ENCODE measurements around the gene TNFAIP6. TPM values are rescaled to one million over a fixed set of nuclear protein-coding genes. Genes with fewer than 3 reads are reported as not detected.

TNFAIP6 gene
- total and polyA plus RNA-seq, 7 donors: 0.87 to 4.9 (median 3.9) TPM

GRCh38 chr2:151329998-151330397 is 27.4 kb upstream of the TNFAIP6 start:
- no peak for DNase-seq
- no peaks in the 10 kb centered on the region for H3K36me3 ChIP-seq
- WGBS, 2 donors: 13 to 63% methylated on average over 1 of the region's 1 CpG
- intact Hi-C loops (cut with DNase I): no loop called here
- no peaks in the 10 kb centered on the region for H3K9me3 ChIP-seq
- no peak overlapping the region for H3K4me3 ChIP-seq
- H3K27me3 ChIP-seq: no peaks in the 10 kb centered on the region
- no peaks in the 10 kb centered on the region for H3K4me1 ChIP-seq
- TF ChIP-seq EP300 (IDR thresholded peaks at IDR 0.05) (no peak), POLR2A (IDR thresholded peaks at IDR 0.05) (no peak), CTCF (IDR thresholded peaks at IDR 0.05) (no peak), POLR2AphosphoS5 (IDR thresholded peaks at IDR 0.05) (no peak)
- H3K27ac ChIP-seq: no peak overlapping the region

GRCh38 chr2:151333083-151333482 is 24.3 kb upstream of the TNFAIP6 start:
- WGBS, 2 donors: 75 to 78% methylated on average over 3 of the region's 3 CpGs
- no peak for DNase-seq

GRCh38 chr2:151334082-151334815 is 23.1 kb upstream of the TNFAIP6 start:
- 59 to 67% methylated on average over 3 of the region's 3 CpGs for WGBS, 2 donors
- Histone ChIP-seq H3K4me1 (no peaks in the 10 kb centered on the region), H3K4me3 (no peak overlapping the region), H3K9me3 (no peaks in the 10 kb centered on the region), H3K27ac (no peak overlapping the region), H3K27me3 (no peaks in the 10 kb centered on the region), H3K36me3 (no peaks in the 10 kb centered on the region)
- intact Hi-C loops (cut with DNase I): no loop called here
- no peak for DNase-seq
- TF ChIP-seq EP300 (IDR thresholded peaks at IDR 0.05) (no peak), POLR2AphosphoS5 (IDR thresholded peaks at IDR 0.05) (peak in 2 of 4 donors; percentile 31 to 43)

More at GRCh38 chr2:151333083-151333482, 24.3 kb upstream of the TNFAIP6 start:
- Histone ChIP-seq H3K27me3 (no peaks in the 10 kb centered on the region), H3K27ac (no peak overlapping the region), H3K4me3 (no peak overlapping the region), H3K4me1 (no peaks in the 10 kb centered on the region), H3K36me3 (no peaks in the 10 kb centered on the region), H3K9me3 (no peaks in the 10 kb centered on the region)
- TF ChIP-seq POLR2A (IDR thresholded peaks at IDR 0.05): no peak
- TF ChIP-seq POLR2AphosphoS5 (IDR thresholded peaks at IDR 0.05): no peak
- no peak for TF ChIP-seq CTCF (IDR thresholded peaks at IDR 0.05)
- no peak for TF ChIP-seq EP300 (IDR thresholded peaks at IDR 0.05)
- intact Hi-C loops (cut with DNase I): no loop called here

- no peak for DNase-seq
- Histone ChIP-seq H3K36me3 (no peaks in the 10 kb centered on the region), H3K27ac (no peak overlapping the region), H3K9me3 (no peaks in the 10 kb centered on the region), H3K4me1 (no peaks in the 10 kb centered on the region), H3K4me3 (no peak overlapping the region), H3K27me3 (no peaks in the 10 kb centered on the region)
- WGBS, 2 donors: 58 to 68% methylated on average over 2 of the region's 2 CpGs
- TF ChIP-seq CTCF (IDR thresholded peaks at IDR 0.05): no peak
- no peak for TF ChIP-seq POLR2AphosphoS5 (IDR thresholded peaks at IDR 0.05)
- no peak for TF ChIP-seq POLR2A (IDR thresholded peaks at IDR 0.05)
- intact Hi-C loops (cut with DNase I): no loop called here
Observed at GRCh38 chr2:151336863-151337371, 20.5 kb upstream of the TNFAIP6 start.

GRCh38 chr2:151337643-151338042 is 19.7 kb upstream of the TNFAIP6 start:
- Histone ChIP-seq H3K36me3 (no peaks in the 10 kb centered on the region), H3K4me3 (no peak overlapping the region), H3K27me3 (no peaks in the 10 kb centered on the region), H3K4me1 (no peaks in the 10 kb centered on the region), H3K27ac (no peak overlapping the region), H3K9me3 (no peaks in the 10 kb centered on the region)
- intact Hi-C loops (cut with DNase I): no loop called here
- WGBS, 2 donors: 73 to 75% methylated on average over 1 of the region's 1 CpG
- no peak for DNase-seq
- TF ChIP-seq EP300 (IDR thresholded peaks at IDR 0.05) (no peak), POLR2AphosphoS5 (IDR thresholded peaks at IDR 0.05) (peak in 1 of 4 donors; percentile 19)
